CD4-positive, CD25-positive, alpha-beta regulatory T cell (primary cell): ENCODE measurements around the gene EPB41. TPM values are rescaled to one million over a fixed set of nuclear protein-coding genes. Genes with fewer than 3 reads are reported as not detected.

ENCODE experiments used
- ATAC-seq, 2 donors: fragments of 150-1000 bp; cut with Tn5 transposase; one replicate each; pipeline ENCODE4 v1.10.0; 2021; ENCODE audit warnings: low read depth in 2 of 2, moderate number of reproducible peaks in 2 of 2, moderate library complexity in 1 of 2
- DNase-seq, 3 donors: peaks; one replicate each; pipeline versions ENCODE4 v3.0.0 to v3.0.0-alpha.2; 2012 to 2022; ENCODE audit warnings: mixed read lengths in 1 of 3
- H3K27ac ChIP-seq: one replicate; pipeline ENCODE4 v1.7.0; 2013; ENCODE audit warnings: mild to moderate bottlenecking, low read length; ENCODE audit not compliant: insufficient read depth, poor library complexity, severe bottlenecking
- H3K27me3 ChIP-seq: one replicate; pipeline ENCODE4 v1.7.0; 2013; ENCODE audit warnings: low read length; ENCODE audit not compliant: control insufficient read depth, insufficient read depth
- H3K36me3 ChIP-seq: one replicate; pipeline ENCODE4 v1.7.0; 2013; ENCODE audit warnings: mild to moderate bottlenecking, low read length, moderate library complexity; ENCODE audit not compliant: control insufficient read depth, insufficient read depth
- H3K4me1 ChIP-seq: 2 replicates; pipeline ENCODE4 v1.7.0; 2013; ENCODE audit warnings: mild to moderate bottlenecking, low read length; ENCODE audit not compliant: insufficient read depth, control insufficient read depth, poor library complexity, severe bottlenecking
- H3K4me3 ChIP-seq: one replicate; pipeline ENCODE4 v1.7.0; 2013; ENCODE audit warnings: low read depth, mild to moderate bottlenecking, low read length, moderate library complexity
- H3K9me3 ChIP-seq, 2 experiments: 1 replicate in 1 of 2; 2 replicates in 1 of 2; pipeline ENCODE4 v1.7.0; 2013; ENCODE audit warnings: low read length in 2 of 2, mild to moderate bottlenecking in 1 of 2, moderate library complexity in 1 of 2; ENCODE audit not compliant: control insufficient read depth in 2 of 2
- H3K27ac Mint-ChIP-seq, 3 donors: one replicate each; pipeline ENCODE4 v1.8.0; 2020 to 2022; ENCODE audit warnings: mild to moderate bottlenecking in 3 of 3, mixed read lengths in 3 of 3, moderate library complexity in 2 of 3
- H3K27me3 Mint-ChIP-seq: one replicate; pipeline ENCODE4 v1.8.0; 2022; ENCODE audit warnings: mild to moderate bottlenecking, mixed read lengths
- H3K36me3 Mint-ChIP-seq: one replicate; pipeline ENCODE4 v1.8.0; 2020; ENCODE audit warnings: mixed read lengths
- H3K4me1 Mint-ChIP-seq, 4 donors: one replicate each; pipeline ENCODE4 v1.8.0; 2020 to 2022; ENCODE audit warnings: mixed read lengths in 4 of 4, mild to moderate bottlenecking in 1 of 4
- H3K4me3 Mint-ChIP-seq, 4 donors: one replicate each; pipeline ENCODE4 v1.8.0; 2020 to 2022; ENCODE audit warnings: mild to moderate bottlenecking in 4 of 4, mixed read lengths in 4 of 4, moderate library complexity in 3 of 4
- H3K9me3 Mint-ChIP-seq, 7 donors: one replicate each; pipeline ENCODE4 v1.8.0; 2020 to 2022; ENCODE audit warnings: mixed read lengths in 7 of 7, mild to moderate bottlenecking in 3 of 7, moderate library complexity in 2 of 7
- polyA plus RNA-seq, 4 donors: library from polyadenylated mRNA; unstranded; fragments of 300-500 nt; fragmentation: Illumina TruSeq; gene quantifications; one replicate each; pipeline ENCODE4 v1.2.3, GENCODE V29; 2021
- total RNA-seq: library from RNA; stranded (reverse); gene quantifications from one replicate; pipeline ENCODE4 v1.2.3, GENCODE V29; 2022

The EPB41 gene
- total and polyA plus RNA-seq, 5 donors from 2014 or later: 118 to 309 (median 161) TPM

GRCh38 chr1:28893403-28894102 lies 20.8 kb upstream of the EPB41 start:
- no peaks in the 10 kb centered on the region for H3K27me3 Mint-ChIP-seq
- H3K36me3 Mint-ChIP-seq: peaks cover 3% of the 10 kb centered on the region
- H3K4me1 ChIP-seq: peaks cover 15% of the 10 kb centered on the region
- peak overlapping the region in 1 of 4 donors; percentile 26 for H3K4me3 Mint-ChIP-seq
- no peaks in the 10 kb centered on the region for H3K36me3 ChIP-seq
- H3K27me3 ChIP-seq: no peaks in the 10 kb centered on the region
- peaks cover 0 to 55% (median 41%) of the 10 kb centered on the region in 4 donors for H3K4me1 Mint-ChIP-seq
- DNase-seq (peak in 2 of 3 donors; percentile 22 to 51), ATAC-seq (peak in 1 of 2 donors; percentile 36)
- H3K27ac ChIP-seq: no peak overlapping the region
- no peaks in the 10 kb centered on the region for H3K9me3 Mint-ChIP-seq
- no peak overlapping the region for H3K4me3 ChIP-seq
- no peaks in the 10 kb centered on the region for H3K9me3 ChIP-seq
- H3K27ac Mint-ChIP-seq: peak overlapping the region in 1 of 3 donors; percentile 30

- H3K4me1 Mint-ChIP-seq: peaks cover 2 to 54% (median 44%) of the 10 kb centered on the region in 4 donors
- H3K27ac Mint-ChIP-seq: peak overlapping the region in 2 of 3 donors; percentile 53 to 66
- no peaks in the 10 kb centered on the region for H3K36me3 ChIP-seq
- ATAC-seq: no peak
- peaks cover 19% of the 10 kb centered on the region for H3K4me1 ChIP-seq
- no peak overlapping the region for H3K4me3 Mint-ChIP-seq
- H3K9me3 ChIP-seq: no peaks in the 10 kb centered on the region
- H3K4me3 ChIP-seq: no peak overlapping the region
- H3K27me3 Mint-ChIP-seq: no peaks in the 10 kb centered on the region
- H3K27me3 ChIP-seq: no peaks in the 10 kb centered on the region
- no peak for DNase-seq
- no peaks in the 10 kb centered on the region for H3K9me3 Mint-ChIP-seq
- H3K36me3 Mint-ChIP-seq: peaks cover 3% of the 10 kb centered on the region
- no peak overlapping the region for H3K27ac ChIP-seq
Observed at GRCh38 chr1:28894785-28895184, 19.6 kb upstream of the EPB41 start.

- no peaks in the 10 kb centered on the region for H3K9me3 Mint-ChIP-seq
- Histone ChIP-seq H3K4me1 (peaks cover 19% of the 10 kb centered on the region), H3K4me3 (no peak overlapping the region), H3K27ac (no peak overlapping the region), H3K27me3 (no peaks in the 10 kb centered on the region), H3K9me3 (no peaks in the 10 kb centered on the region), H3K36me3 (no peaks in the 10 kb centered on the region)
- no peak for ATAC-seq
- DNase-seq: no peak
- peak overlapping the region in 2 of 3 donors; percentile 66 to 73 for H3K27ac Mint-ChIP-seq
- no peaks in the 10 kb centered on the region for H3K27me3 Mint-ChIP-seq
- H3K4me3 Mint-ChIP-seq: peak overlapping the region in 1 of 4 donors; percentile 36
- peaks cover 6 to 57% (median 43%) of the 10 kb centered on the region in 4 donors for H3K4me1 Mint-ChIP-seq
- H3K36me3 Mint-ChIP-seq: peaks cover 3% of the 10 kb centered on the region
Observed at GRCh38 chr1:28895896-28896608, 18.3 kb upstream of the EPB41 start.

GRCh38 chr1:28896609-28896986 lies 17.8 kb upstream of the EPB41 start:
- H3K27ac ChIP-seq: no peak overlapping the region
- ATAC-seq (no peak), DNase-seq (no peak)
- peak overlapping the region in 1 of 4 donors; percentile 36 for H3K4me3 Mint-ChIP-seq
- H3K4me1 Mint-ChIP-seq: peaks cover 6 to 53% (median 44%) of the 10 kb centered on the region in 4 donors
- no peaks in the 10 kb centered on the region for H3K9me3 ChIP-seq
- H3K9me3 Mint-ChIP-seq: no peaks in the 10 kb centered on the region
- peak overlapping the region in 2 of 3 donors; percentile 66 to 73 for H3K27ac Mint-ChIP-seq
- peaks cover 19% of the 10 kb centered on the region for H3K4me1 ChIP-seq
- H3K36me3 Mint-ChIP-seq: peaks cover 3% of the 10 kb centered on the region
- no peaks in the 10 kb centered on the region for H3K27me3 ChIP-seq
- H3K36me3 ChIP-seq: no peaks in the 10 kb centered on the region
- no peaks in the 10 kb centered on the region for H3K27me3 Mint-ChIP-seq
- H3K4me3 ChIP-seq: no peak overlapping the region

GRCh38 chr1:28897789-28898188 lies 16.6 kb upstream of the EPB41 start:
- DNase-seq (no peak), ATAC-seq (no peak)
- H3K36me3 ChIP-seq: no peaks in the 10 kb centered on the region
- H3K27me3 ChIP-seq: no peaks in the 10 kb centered on the region
- Mint-ChIP-seq H3K36me3 (peaks cover 7% of the 10 kb centered on the region), H3K27me3 (no peaks in the 10 kb centered on the region), H3K4me1 (peaks cover 6 to 52% (median 51%) of the 10 kb centered on the region in 4 donors), H3K27ac (peak overlapping the region; percentile 50 to 82 (median 60)), H3K9me3 (no peaks in the 10 kb centered on the region), H3K4me3 (no peak overlapping the region)
- H3K9me3 ChIP-seq: no peaks in the 10 kb centered on the region
- peaks cover 19% of the 10 kb centered on the region for H3K4me1 ChIP-seq
- no peak overlapping the region for H3K27ac ChIP-seq
- no peak overlapping the region for H3K4me3 ChIP-seq

GRCh38 chr1:28898405-28898881 lies 15.9 kb upstream of the EPB41 start:
- Histone ChIP-seq H3K4me3 (no peak overlapping the region), H3K4me1 (peaks cover 17% of the 10 kb centered on the region), H3K27me3 (no peaks in the 10 kb centered on the region), H3K36me3 (no peaks in the 10 kb centered on the region), H3K9me3 (no peaks in the 10 kb centered on the region), H3K27ac (no peak overlapping the region)
- no peaks in the 10 kb centered on the region for H3K9me3 Mint-ChIP-seq
- H3K4me1 Mint-ChIP-seq: peaks cover 6 to 54% (median 50%) of the 10 kb centered on the region in 4 donors
- DNase-seq (no peak), ATAC-seq (no peak)
- peaks cover 8% of the 10 kb centered on the region for H3K36me3 Mint-ChIP-seq
- H3K27me3 Mint-ChIP-seq: no peaks in the 10 kb centered on the region
- H3K4me3 Mint-ChIP-seq: peak overlapping the region in 1 of 4 donors; percentile 2
- peak overlapping the region; percentile 50 to 89 (median 79) for H3K27ac Mint-ChIP-seq

- Histone ChIP-seq H3K4me3 (no peak overlapping the region), H3K9me3 (peaks cover 0 to 2% of the 10 kb centered on the region in 2 experiments), H3K36me3 (no peaks in the 10 kb centered on the region), H3K27ac (no peak overlapping the region), H3K4me1 (peaks cover 9% of the 10 kb centered on the region), H3K27me3 (no peaks in the 10 kb centered on the region)
- Mint-ChIP-seq H3K9me3 (peaks cover 0 to under 1% (median 0%) of the 10 kb centered on the region in 7 donors), H3K27ac (peak overlapping the region; percentile 42 to 72 (median 50)), H3K4me3 (no peak overlapping the region), H3K36me3 (peaks cover 7% of the 10 kb centered on the region), H3K4me1 (peaks cover 6 to 51% (median 44%) of the 10 kb centered on the region in 4 donors), H3K27me3 (no peaks in the 10 kb centered on the region)
- ATAC-seq (no peak), DNase-seq (no peak)
Observed at GRCh38 chr1:28899267-28899666, 15.1 kb upstream of the EPB41 start.
